ENCODE measurements around the gene DNAJC5.

- TF ChIP-seq POLR2A (IDR thresholded peaks at IDR 0.05; ENCODE audit: control extremely low read depth in 1 of 2, low read depth in 2 of 2, low read length in 2 of 2), result no peak
- TF ChIP-seq CTCF (IDR thresholded peaks at IDR 0.05; ENCODE audit: control extremely low read depth in 1 of 3, insufficient read depth in 1 of 3, low read depth in 1 of 3, low read length in 3 of 3), result peak; percentile 61 to 79 (median 76)
- no peak for TF ChIP-seq EP300 (IDR thresholded peaks at IDR 0.05; ENCODE audit: borderline replicate concordance in 1 of 2, low read depth in 2 of 2, low read length in 2 of 2)
- TF ChIP-seq SRF (IDR thresholded peaks at IDR 0.05; ENCODE audit: low read depth, low read length), result no peak
- no peak for TF ChIP-seq CBX8 (IDR thresholded peaks at IDR 0.05; ENCODE audit: borderline replicate concordance, low read depth, low read length)
- no peak for TF ChIP-seq ATF2 (IDR thresholded peaks at IDR 0.05; ENCODE audit: low read length)
- peak; percentile 42 to 52; a peak in 3 of 4 replicates for TF ChIP-seq RAD21 (IDR thresholded peaks at IDR 0.05 in 1 of 2, conservative IDR thresholded peaks at IDR 0.05 in 1 of 2; ENCODE audit: low read depth in 2 of 2, low read length in 2 of 2)
- no peak for TF ChIP-seq NRF1 (IDR thresholded peaks at IDR 0.05; ENCODE audit: low read depth, low read length)
- TF ChIP-seq EZH2 (IDR thresholded peaks at IDR 0.05; ENCODE audit: low read depth, low read length, severe bottlenecking), result no peak
- TF ChIP-seq RFX5 (IDR thresholded peaks at IDR 0.05; ENCODE audit: borderline replicate concordance, low read depth, low read length), result no peak
- no peak for TF ChIP-seq GABPA (IDR thresholded peaks at IDR 0.05; ENCODE audit: borderline replicate concordance, insufficient read depth, low read length)
- TF ChIP-seq USF2 (IDR thresholded peaks at IDR 0.05; ENCODE audit: low read length), result no peak
- TF ChIP-seq RNF2 (IDR thresholded peaks at IDR 0.05; ENCODE audit: borderline replicate concordance, low read depth, low read length, missing control alignments, poor library complexity, severe bottlenecking), result no peak
- TF ChIP-seq SIN3A (conservative IDR thresholded peaks at IDR 0.05 in 1 of 2, IDR thresholded peaks at IDR 0.05 in 1 of 2; ENCODE audit: low read depth in 1 of 2, low read length in 2 of 2), result no peak
Observed at GRCh38 chr20:63934271-63935068, 39.5 kb downstream of the DNAJC5 start.

Measured in H1 (cell line).